Effector memory CD4-positive, alpha-beta T cell (primary cell): ENCODE results near the gene PHACTR4.
"Not testable (repeated sequence)": the region's sequence is repeated elsewhere in the genome, so short reads cannot be mapped to it uniquely, and the experiment has no call there.

ENCODE experiments used
- DNase-seq, 3 donors: peaks; one replicate each; pipeline ENCODE4 v3.0.0-alpha.2; 2020
- H3K27ac ChIP-seq: 2 replicates; pipeline ENCODE4 v1.7.0; 2013; ENCODE audit warnings: mild to moderate bottlenecking, low read length, moderate library complexity; ENCODE audit not compliant: insufficient read depth, poor library complexity, severe bottlenecking
- H3K27me3 ChIP-seq: replicated peaks from 2 replicates; pipeline ENCODE4 v1.7.0; 2013; ENCODE audit warnings: mild to moderate bottlenecking, low read length; ENCODE audit not compliant: insufficient read depth, control insufficient read depth, poor library complexity, severe bottlenecking
- H3K36me3 ChIP-seq: 2 replicates; pipeline ENCODE4 v1.7.0; 2013; ENCODE audit warnings: mild to moderate bottlenecking, low read length, moderate library complexity; ENCODE audit not compliant: control insufficient read depth, insufficient read depth
- H3K4me1 ChIP-seq: 2 replicates; pipeline ENCODE4 v1.7.0; 2013; ENCODE audit warnings: low read length, mild to moderate bottlenecking; ENCODE audit not compliant: control insufficient read depth, insufficient read depth, poor library complexity, severe bottlenecking
- H3K4me3 ChIP-seq: 2 replicates; pipeline ENCODE4 v1.7.0; 2013; ENCODE audit warnings: low read length, low read depth, mild to moderate bottlenecking; ENCODE audit not compliant: insufficient read depth, poor library complexity, severe bottlenecking
- H3K9me3 ChIP-seq: 2 replicates; pipeline ENCODE4 v1.7.0; 2013; ENCODE audit warnings: mild to moderate bottlenecking, low read length, moderate library complexity; ENCODE audit not compliant: control insufficient read depth

The PHACTR4 gene

GRCh38 chr1:28447679-28448078 is 78.1 kb downstream of the PHACTR4 start:
- H3K4me1 ChIP-seq, result no peaks in the 10 kb centered on the region
- no peak overlapping the region for H3K4me3 ChIP-seq

GRCh38 chr1:28448094-28448611 is 78.6 kb downstream of the PHACTR4 start:
- not testable (repeated sequence) for H3K27ac ChIP-seq, DNase-seq, H3K27me3 ChIP-seq, H3K36me3 ChIP-seq, H3K4me1 ChIP-seq, H3K4me3 ChIP-seq, H3K9me3 ChIP-seq

More at GRCh38 chr1:28447679-28448078, 78.1 kb downstream of the PHACTR4 start:
- Histone ChIP-seq H3K36me3 (no peaks in the 10 kb centered on the region), H3K27ac (no peak overlapping the region), H3K27me3 (no peaks in the 10 kb centered on the region), H3K9me3 (no peaks in the 10 kb centered on the region)
- no peak for DNase-seq

GRCh38 chr1:28449904-28450303 is 80.4 kb downstream of the PHACTR4 start:
- Histone ChIP-seq H3K4me1 (no peaks in the 10 kb centered on the region), H3K27me3 (no peaks in the 10 kb centered on the region), H3K9me3 (no peaks in the 10 kb centered on the region), H3K4me3 (no peak overlapping the region), H3K27ac (no peak overlapping the region), H3K36me3 (no peaks in the 10 kb centered on the region)
- no peak for DNase-seq

- no peaks in the 10 kb centered on the region for H3K4me1 ChIP-seq
- DNase-seq, result no peak
- no peaks in the 10 kb centered on the region for H3K27me3 ChIP-seq
- H3K27ac ChIP-seq, result no peak overlapping the region
- H3K4me3 ChIP-seq, result no peak overlapping the region
- no peaks in the 10 kb centered on the region for H3K36me3 ChIP-seq
- no peaks in the 10 kb centered on the region for H3K9me3 ChIP-seq
These were observed 81.0 kb downstream of the PHACTR4 start for GRCh38 chr1:28450561-28450960.

GRCh38 chr1:28451011-28451410 is 81.5 kb downstream of the PHACTR4 start:
- no peaks in the 10 kb centered on the region for H3K27me3 ChIP-seq
- no peaks in the 10 kb centered on the region for H3K4me1 ChIP-seq
- H3K36me3 ChIP-seq, result no peaks in the 10 kb centered on the region
- no peaks in the 10 kb centered on the region for H3K9me3 ChIP-seq
- no peak for DNase-seq
- no peak overlapping the region for H3K4me3 ChIP-seq
- H3K27ac ChIP-seq, result no peak overlapping the region

- H3K36me3 ChIP-seq, result no peaks in the 10 kb centered on the region
- H3K9me3 ChIP-seq, result no peaks in the 10 kb centered on the region
- no peaks in the 10 kb centered on the region for H3K4me1 ChIP-seq
- no peak for DNase-seq
- no peak overlapping the region for H3K4me3 ChIP-seq
- H3K27me3 ChIP-seq, result no peaks in the 10 kb centered on the region
- H3K27ac ChIP-seq, result no peak overlapping the region
These were observed 86.5 kb downstream of the PHACTR4 start for GRCh38 chr1:28456078-28456477.

GRCh38 chr1:28457678-28458077 is 88.1 kb downstream of the PHACTR4 start:
- H3K27ac ChIP-seq, result no peak overlapping the region
- no peak for DNase-seq

GRCh38 chr1:28458237-28459228 is 89.0 kb downstream of the PHACTR4 start:
- Histone ChIP-seq H3K27ac (no peak overlapping the region), H3K4me3 (no peak overlapping the region), H3K27me3 (no peaks in the 10 kb centered on the region), H3K4me1 (no peaks in the 10 kb centered on the region), H3K36me3 (peaks cover 6% of the 10 kb centered on the region), H3K9me3 (no peaks in the 10 kb centered on the region)
- no peak for DNase-seq

More at GRCh38 chr1:28457678-28458077, 88.1 kb downstream of the PHACTR4 start:
- no peaks in the 10 kb centered on the region for H3K4me1 ChIP-seq
- no peak overlapping the region for H3K4me3 ChIP-seq
- no peaks in the 10 kb centered on the region for H3K27me3 ChIP-seq
- peaks cover 3% of the 10 kb centered on the region for H3K36me3 ChIP-seq
- no peaks in the 10 kb centered on the region for H3K9me3 ChIP-seq

- Histone ChIP-seq H3K27ac (no peak overlapping the region), H3K4me1 (no peaks in the 10 kb centered on the region), H3K9me3 (no peaks in the 10 kb centered on the region), H3K36me3 (peaks cover 16% of the 10 kb centered on the region), H3K27me3 (no peaks in the 10 kb centered on the region), H3K4me3 (no peak overlapping the region)
- DNase-seq, result no peak
These were observed 96.8 kb downstream of the PHACTR4 start for GRCh38 chr1:28466226-28466778.

GRCh38 chr1:28470146-28470545 is 100.6 kb downstream of the PHACTR4 start:
- Histone ChIP-seq H3K9me3 (no peaks in the 10 kb centered on the region), H3K4me3 (no peak overlapping the region), H3K4me1 (no peaks in the 10 kb centered on the region), H3K27ac (no peak overlapping the region), H3K27me3 (no peaks in the 10 kb centered on the region), H3K36me3 (peaks cover 11% of the 10 kb centered on the region)
- no peak for DNase-seq
